ENCODE data around the gene NTNG1.
"Not testable (repeated sequence)": the region's sequence is repeated elsewhere in the genome, so short reads cannot be mapped to it uniquely, and the experiment has no call there.

Gene NTNG1

GRCh38 chr1:107213225-107213624, 72.4 kb downstream of the NTNG1 start:
- no peak for DNase-seq

- DNase-seq, result no peak
Measured at GRCh38 chr1:107220036-107220435, 79.2 kb downstream of the NTNG1 start.

- no peak for DNase-seq
Measured at GRCh38 chr1:107225706-107226105, 84.9 kb downstream of the NTNG1 start.

- no peak for DNase-seq
Measured at GRCh38 chr1:107228704-107229371, 88.0 kb downstream of the NTNG1 start.

- no peak for DNase-seq
Measured at GRCh38 chr1:107229711-107230110, 88.9 kb downstream of the NTNG1 start.

GRCh38 chr1:107230121-107230520, 89.3 kb downstream of the NTNG1 start:
- no peak for DNase-seq

- DNase-seq, result no peak
Measured at GRCh38 chr1:107231291-107231690, 90.5 kb downstream of the NTNG1 start.

GRCh38 chr1:107232426-107232825, 91.6 kb downstream of the NTNG1 start:
- DNase-seq, result no peak

- not testable (repeated sequence) for DNase-seq
Measured at GRCh38 chr1:107236760-107237159, 95.9 kb downstream of the NTNG1 start.

GRCh38 chr1:107243461-107243860, 102.6 kb downstream of the NTNG1 start:
- DNase-seq, result no peak

GRCh38 chr1:107244709-107245500, 104.1 kb downstream of the NTNG1 start:
- no peak for DNase-seq

GRCh38 chr1:107246775-107247345, 106.0 kb downstream of the NTNG1 start:
- DNase-seq, result no peak

GRCh38 chr1:107247679-107248078, 106.8 kb downstream of the NTNG1 start:
- DNase-seq, result no peak

GRCh38 chr1:107250169-107250568, 109.3 kb downstream of the NTNG1 start:
- no peak for DNase-seq

GRCh38 chr1:107251083-107251482, 110.2 kb downstream of the NTNG1 start:
- no peak for DNase-seq

- DNase-seq, result no peak
Measured at GRCh38 chr1:107251839-107252238, 111.0 kb downstream of the NTNG1 start.

- no peak for DNase-seq
Measured at GRCh38 chr1:107252271-107252670, 111.4 kb downstream of the NTNG1 start.

- no peak for DNase-seq
Measured at GRCh38 chr1:107254306-107254705, 113.5 kb downstream of the NTNG1 start.

GRCh38 chr1:107255469-107255868, 114.6 kb downstream of the NTNG1 start:
- DNase-seq, result no peak

- no peak for DNase-seq
Measured at GRCh38 chr1:107262467-107263286, 121.8 kb downstream of the NTNG1 start.

- no peak for DNase-seq
Measured at GRCh38 chr1:107263291-107263915, 122.6 kb downstream of the NTNG1 start.

GRCh38 chr1:107264007-107264406, 123.2 kb downstream of the NTNG1 start:
- DNase-seq, result no peak

GRCh38 chr1:107264561-107264960, 123.7 kb downstream of the NTNG1 start:
- no peak for DNase-seq
